Activated CD4-positive, alpha-beta T cell treated with anti-CD3 and anti-CD28 coated beads for 1 hour (primary cell): Measurements from ENCODE around the gene GPR37.

Experiments
- DNase-seq: peaks from one replicate; pipeline ENCODE4 v3.0.0-alpha.2; 2020

Gene GPR37

GRCh38 chr7:124723012-124723411, 42.6 kb downstream of the GPR37 start:
- no peak for DNase-seq

GRCh38 chr7:124722292-124722691, 43.3 kb downstream of the GPR37 start:
- DNase-seq: no peak

- DNase-seq: no peak
Observed at GRCh38 chr7:124720195-124720594, 45.4 kb downstream of the GPR37 start.

GRCh38 chr7:124718032-124718766, 47.4 kb downstream of the GPR37 start:
- no peak for DNase-seq

- DNase-seq: no peak
Observed at GRCh38 chr7:124716894-124717293, 48.7 kb downstream of the GPR37 start.

GRCh38 chr7:124713086-124713485, 52.5 kb downstream of the GPR37 start:
- DNase-seq: no peak

- DNase-seq: no peak
Observed at GRCh38 chr7:124712017-124712416, 53.6 kb downstream of the GPR37 start.

- DNase-seq: no peak
Observed at GRCh38 chr7:124702385-124702784, 63.2 kb downstream of the GPR37 start.

- DNase-seq: no peak
Observed at GRCh38 chr7:124701955-124702354, 63.6 kb downstream of the GPR37 start.

GRCh38 chr7:124700655-124701054, 64.9 kb downstream of the GPR37 start:
- DNase-seq: no peak

GRCh38 chr7:124698964-124699363, 66.6 kb downstream of the GPR37 start:
- DNase-seq: no peak

GRCh38 chr7:124697746-124698145, 67.8 kb downstream of the GPR37 start:
- no peak for DNase-seq
